DMS114 treated with DMSO at 0.1 percent for 48 hours (cell line): ENCODE data around the gene DDX54.

Experiments used
- DNase-seq: peaks from one replicate; lab custom pipeline; 2025; ENCODE audit not compliant: unreplicated experiment; lab: John Stamatoyannopoulos, UW

The DDX54 gene

GRCh38 chr12:113185180-113186032 is at the start of gene DDX54, which contains the start of gene RITA1:
Gene DDX54 (minus strand): TSS chr12:113185478. CDS start chr12:113185451, 27 bp downstream.
Gene RITA1 (plus strand): TSS chr12:113185721. CDS start chr12:113186747, 1,026 bp downstream.
- peak; percentile 78 for DNase-seq

GRCh38 chr12:113234483-113234882 is 49.2 kb upstream of the DDX54 start:
- no peak for DNase-seq

GRCh38 chr12:113233967-113234366 is 48.7 kb upstream of the DDX54 start:
- no peak for DNase-seq

- no peak for DNase-seq
Measured at GRCh38 chr12:113232840-113233585, 47.7 kb upstream of the DDX54 start.

GRCh38 chr12:113232089-113232839 is 47.0 kb upstream of the DDX54 start:
- no peak for DNase-seq

- DNase-seq, result no peak
Measured at GRCh38 chr12:113231235-113232088, 46.2 kb upstream of the DDX54 start.

GRCh38 chr12:113230315-113231234 is 45.3 kb upstream of the DDX54 start:
- no peak for DNase-seq

- DNase-seq, result no peak
Measured at GRCh38 chr12:113228394-113229028, 43.2 kb upstream of the DDX54 start.

GRCh38 chr12:113227686-113228391 is 42.6 kb upstream of the DDX54 start:
- DNase-seq, result no peak

- DNase-seq, result no peak
Measured at GRCh38 chr12:113226696-113227568, 41.7 kb upstream of the DDX54 start.

GRCh38 chr12:113224955-113225354 is 39.7 kb upstream of the DDX54 start:
- no peak for DNase-seq

- DNase-seq, result peak; percentile 9
Measured at GRCh38 chr12:113222730-113223531, 37.7 kb upstream of the DDX54 start.

- no peak for DNase-seq
Measured at GRCh38 chr12:113221997-113222729, 36.9 kb upstream of the DDX54 start.

- DNase-seq, result peak; percentile 99
Measured at GRCh38 chr12:113221181-113221996, 36.1 kb upstream of the DDX54 start, which contains the start of gene TPCN1. Gene TPCN1 (plus strand): TSS chr12:113221464. CDS start chr12:113226853, 5,389 bp downstream.
